Left lung (tissue), 10 donors: Measurements from ENCODE around the gene H2BK1. TPM values are rescaled to one million over a fixed set of nuclear protein-coding genes. Genes with fewer than 3 reads are reported as not detected.

Source experiments
- ATAC-seq: fragments of 200-7000 bp; cut with Tn5 transposase; one replicate; pipeline ENCODE4 v1.9.1; 2020; ENCODE audit warnings: moderate library complexity
- DNase-seq, 4 donors: peaks; one replicate each; pipeline ENCODE4 v3.0.0-alpha.2; 2013 to 2020
- H3K27ac ChIP-seq, 2 donors: fragments of 200-600 bp; sonication (generic) in 1 of 2; one replicate each; pipeline versions ENCODE4 v1.5.0 to v1.8.0; 2020 to 2021
- H3K27me3 ChIP-seq, 2 donors: fragments of 200-600 bp; sonication (generic) in 1 of 2; one replicate each; pipeline versions ENCODE4 v1.5.0 to v1.8.0; 2020 to 2021
- H3K36me3 ChIP-seq, 2 donors: fragments of 200-600 bp; sonication (generic) in 1 of 2; one replicate each; pipeline versions ENCODE4 v1.5.0 to v1.8.0; 2020 to 2021
- H3K4me1 ChIP-seq, 2 donors: fragments of 200-600 bp; one replicate each; pipeline ENCODE4 v1.8.0; 2021
- H3K4me3 ChIP-seq, 2 donors: fragments of 200-600 bp; sonication (generic) in 1 of 2; one replicate each; pipeline versions ENCODE4 v1.5.0 to v1.8.0; 2020 to 2021; ENCODE audit warnings: mild to moderate bottlenecking in 1 of 2
- H3K9me3 ChIP-seq, 2 donors: fragments of 200-600 bp; sonication (generic) in 1 of 2; one replicate each; pipeline versions ENCODE4 v1.5.0 to v1.8.0; 2020 to 2021
- intact Hi-C, 2 donors: fragments of 100-400 bp; cut with DNase I; formaldehyde crosslinking; loops; one replicate each; pipeline versions ENCODE4 v1.11.2 to v1.14.2; 2022
- polyA plus RNA-seq, 6 donors: library from polyadenylated mRNA; unstranded; fragments of 120-200 nt; gene quantifications; one replicate each; pipeline ENCODE4 v1.2.1, GENCODE V29; 2013; ENCODE audit not compliant: insufficient read length in 6 of 6
- total RNA-seq, 2 donors: library from RNA; stranded (reverse); fragmentation: NEBNext Ultra II Directional; extraction: Animal tissue kit (Norgen Biotek cat#: 25700); gene quantifications; one replicate each; pipeline ENCODE4 v1.2.1, GENCODE V29; 2021
- TF ChIP-seq, protein P1 (sequence below), 2 donors: fragments of 200-600 bp; sonication (generic) in 1 of 2; IDR thresholded peaks; one replicate each; pipeline versions ENCODE4 v1.5.0 to v1.8.0; 2021; ENCODE audit warnings: antibody characterized with exemption in 2 of 2
- donor health status: DM: no; HTN: yes; CAD: no.
- donor health status: DM: no; HTN: no; CAD: no.

Gene H2BK1
- total and polyA plus RNA-seq, 8 donors, result not detected

GRCh38 chr7:151232091-151232916 lies 22.0 kb upstream of the H2BK1 start, which contains the start of gene CHPF2:
TSS of gene CHPF2 (plus strand) at chr7:151232483. CDS start at chr7:151234012, 1,529 bp downstream.
- Histone ChIP-seq H3K27ac (peak within 1 kb of the TSS; percentile 73 to 89), H3K9me3 (no peaks in the 10 kb centered on the region), H3K27me3 (no peaks in the 10 kb centered on the region), H3K36me3 (peaks cover 0 to 28% of the 10 kb centered on the region in 2 donors), H3K4me1 (peaks cover 2 to 34% of the 10 kb centered on the region in 2 donors), H3K4me3 (peak within 1 kb of the TSS; percentile 98)
- DNase-seq (peak; percentile 82 to 99 (median 90)), ATAC-seq (peak; percentile 97)
- intact Hi-C loops, result no loop called here
- TF ChIP-seq, protein P1, sequence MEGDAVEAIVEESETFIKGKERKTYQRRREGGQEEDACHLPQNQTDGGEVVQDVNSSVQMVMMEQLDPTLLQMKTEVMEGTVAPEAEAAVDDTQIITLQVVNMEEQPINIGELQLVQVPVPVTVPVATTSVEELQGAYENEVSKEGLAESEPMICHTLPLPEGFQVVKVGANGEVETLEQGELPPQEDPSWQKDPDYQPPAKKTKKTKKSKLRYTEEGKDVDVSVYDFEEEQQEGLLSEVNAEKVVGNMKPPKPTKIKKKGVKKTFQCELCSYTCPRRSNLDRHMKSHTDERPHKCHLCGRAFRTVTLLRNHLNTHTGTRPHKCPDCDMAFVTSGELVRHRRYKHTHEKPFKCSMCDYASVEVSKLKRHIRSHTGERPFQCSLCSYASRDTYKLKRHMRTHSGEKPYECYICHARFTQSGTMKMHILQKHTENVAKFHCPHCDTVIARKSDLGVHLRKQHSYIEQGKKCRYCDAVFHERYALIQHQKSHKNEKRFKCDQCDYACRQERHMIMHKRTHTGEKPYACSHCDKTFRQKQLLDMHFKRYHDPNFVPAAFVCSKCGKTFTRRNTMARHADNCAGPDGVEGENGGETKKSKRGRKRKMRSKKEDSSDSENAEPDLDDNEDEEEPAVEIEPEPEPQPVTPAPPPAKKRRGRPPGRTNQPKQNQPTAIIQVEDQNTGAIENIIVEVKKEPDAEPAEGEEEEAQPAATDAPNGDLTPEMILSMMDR (IDR thresholded peaks at IDR 0.05), result no peak

DNA sequence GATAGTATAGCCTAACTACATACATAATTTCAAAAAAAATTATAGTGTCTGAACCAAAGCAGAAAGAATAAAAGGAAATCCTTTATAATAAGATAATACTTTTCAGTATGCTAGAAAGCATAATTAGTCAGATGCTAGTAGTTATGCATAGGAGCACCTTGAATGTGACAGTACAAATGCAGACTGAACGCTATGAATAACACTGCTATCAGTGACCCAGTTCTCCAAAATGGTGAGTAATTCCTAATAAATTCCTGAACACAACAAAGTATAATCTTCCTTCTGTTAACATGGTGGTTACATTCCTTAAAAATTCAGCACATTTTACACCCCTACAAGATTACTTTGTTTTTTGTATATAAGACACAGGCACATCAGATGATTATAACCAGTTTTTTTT lies 20.8 kb upstream of the H2BK1 start:
- no peaks in the 10 kb centered on the region for H3K27me3 ChIP-seq
- H3K4me1 ChIP-seq, result peaks cover 4 to 38% of the 10 kb centered on the region in 2 donors
- TF ChIP-seq, protein P1 (IDR thresholded peaks at IDR 0.05), result no peak
- no peak for ATAC-seq
- no peak for DNase-seq
- no peak overlapping the region for H3K27ac ChIP-seq
- H3K9me3 ChIP-seq, result no peaks in the 10 kb centered on the region
- peaks cover 0 to 15% of the 10 kb centered on the region in 2 donors for H3K36me3 ChIP-seq
- no peak overlapping the region for H3K4me3 ChIP-seq
- intact Hi-C loops, result no loop called here

- TF ChIP-seq, protein P1 (IDR thresholded peaks at IDR 0.05), result no peak
- Histone ChIP-seq H3K9me3 (no peaks in the 10 kb centered on the region), H3K27me3 (no peaks in the 10 kb centered on the region), H3K4me1 (peaks cover 12 to 51% of the 10 kb centered on the region in 2 donors), H3K4me3 (no peak overlapping the region), H3K36me3 (peaks cover 0 to 8% of the 10 kb centered on the region in 2 donors), H3K27ac (no peak overlapping the region)
- DNase-seq (peak in 2 of 4 donors; percentile 18 to 20), ATAC-seq (no peak)
- intact Hi-C loops, result no loop called here
Measured at GRCh38 chr7:151229249-151229648, 19.0 kb upstream of the H2BK1 start.

GRCh38 chr7:151228024-151228866 lies 18.0 kb upstream of the H2BK1 start:
- Histone ChIP-seq H3K4me3 (peak overlapping the region; percentile 89 to 96), H3K9me3 (no peaks in the 10 kb centered on the region), H3K27ac (peak overlapping the region; percentile 74 to 86), H3K36me3 (peaks cover 0 to 18% of the 10 kb centered on the region in 2 donors), H3K27me3 (no peaks in the 10 kb centered on the region), H3K4me1 (peaks cover 12 to 41% of the 10 kb centered on the region in 2 donors)
- intact Hi-C loops, result no loop called here
- no peak for ATAC-seq
- DNase-seq, result peak in 1 of 4 donors; percentile 24
- TF ChIP-seq, protein P1 (IDR thresholded peaks at IDR 0.05), result no peak
